H7 (cell line): ENCODE measurements around the gene NECTIN1. TPM values are rescaled to one million over a fixed set of nuclear protein-coding genes. Genes with fewer than 3 reads are reported as not detected.

Experiments
- DNase-seq: peaks from one replicate; pipeline ENCODE4 v3.0.0; 2012
- H3K27me3 ChIP-seq: 2 replicates; pipeline ENCODE4 v1.6.0; 2011; ENCODE audit warnings: mild to moderate bottlenecking, low read length; ENCODE audit not compliant: control insufficient read depth, insufficient read depth
- H3K36me3 ChIP-seq: replicated peaks from 2 replicates; pipeline ENCODE4 v1.5.1; 2011; ENCODE audit warnings: low read length; ENCODE audit not compliant: control insufficient read depth, insufficient read depth
- H3K4me3 ChIP-seq: 2 replicates; pipeline ENCODE4 v1.5.1; 2011; ENCODE audit warnings: low read depth, mild to moderate bottlenecking, control low read depth, low read length, moderate library complexity; ENCODE audit not compliant: insufficient read depth
- total RNA-seq: library from RNA; depleted of rRNA; stranded (reverse); fragments of >200 nt; shearing (Covaris generic); gene quantifications from 2 replicates; pipeline ENCODE4 v1.2.3, GENCODE V29; 2014

NECTIN1 gene
- total RNA-seq, 1 experiment from 2014 or later: 20.9 TPM

DNA sequence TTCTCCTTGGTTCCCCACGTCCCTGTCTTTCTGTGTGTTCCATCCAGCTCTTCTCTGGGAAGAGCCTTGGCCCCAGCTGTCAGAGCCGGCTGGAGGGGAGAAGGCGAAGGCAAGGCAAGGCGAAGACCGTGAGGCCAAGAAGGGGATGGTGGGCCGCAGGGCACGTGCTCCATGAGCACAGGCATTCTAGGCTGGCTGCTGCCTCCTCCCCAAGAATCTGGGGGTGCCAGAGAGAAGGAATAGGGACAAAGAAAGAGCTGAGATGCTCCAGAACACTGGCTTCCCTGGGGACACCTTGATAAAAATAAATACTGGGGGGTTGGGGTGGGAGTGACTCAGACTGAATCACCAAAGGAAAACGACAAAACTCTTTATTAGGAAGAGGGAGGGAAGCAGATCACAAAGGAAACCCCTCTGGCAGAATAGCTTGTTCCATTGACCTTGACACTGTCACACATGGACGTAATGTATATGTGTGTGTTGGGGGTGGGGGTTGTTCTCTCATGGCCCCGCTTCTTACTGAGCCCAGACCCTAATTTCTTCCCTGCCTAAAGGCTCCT, 52.5 kb downstream of the NECTIN1 start:
- H3K27me3 ChIP-seq: no peaks in the 10 kb centered on the region
- peaks cover 37% of the 10 kb centered on the region for H3K36me3 ChIP-seq
- no peak for DNase-seq
- no peak overlapping the region for H3K4me3 ChIP-seq

DNA sequence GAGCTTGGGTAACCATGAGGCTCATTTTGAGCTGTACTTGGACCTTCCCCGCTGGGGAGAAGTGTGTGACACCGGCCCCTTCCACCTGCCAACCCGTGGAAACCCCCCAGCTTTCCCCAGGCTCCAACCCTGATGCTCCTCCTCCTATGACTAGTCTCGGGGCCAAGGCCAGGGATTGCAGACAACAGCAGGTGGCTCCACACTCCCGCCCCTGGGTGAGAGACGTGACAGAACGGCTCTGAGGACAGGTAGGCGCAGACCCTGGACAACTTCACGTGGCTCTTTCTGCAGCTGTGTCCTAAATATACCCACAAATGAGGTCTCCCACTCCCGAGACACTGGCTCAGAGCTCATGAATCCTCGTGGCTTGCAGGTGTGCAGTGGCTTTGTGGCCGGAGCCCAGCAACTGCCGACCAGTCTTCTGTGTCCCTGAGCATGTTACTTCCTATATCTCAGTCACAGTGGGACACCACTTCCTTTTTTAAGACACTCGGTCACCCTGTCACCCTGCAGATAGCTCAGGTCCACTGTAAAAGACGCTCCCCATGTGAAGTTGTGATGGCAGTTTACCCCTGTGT, 55.2 kb downstream of the NECTIN1 start:
- Histone ChIP-seq H3K36me3 (peaks cover 37% of the 10 kb centered on the region), H3K4me3 (no peak overlapping the region), H3K27me3 (no peaks in the 10 kb centered on the region)
- no peak for DNase-seq

DNA sequence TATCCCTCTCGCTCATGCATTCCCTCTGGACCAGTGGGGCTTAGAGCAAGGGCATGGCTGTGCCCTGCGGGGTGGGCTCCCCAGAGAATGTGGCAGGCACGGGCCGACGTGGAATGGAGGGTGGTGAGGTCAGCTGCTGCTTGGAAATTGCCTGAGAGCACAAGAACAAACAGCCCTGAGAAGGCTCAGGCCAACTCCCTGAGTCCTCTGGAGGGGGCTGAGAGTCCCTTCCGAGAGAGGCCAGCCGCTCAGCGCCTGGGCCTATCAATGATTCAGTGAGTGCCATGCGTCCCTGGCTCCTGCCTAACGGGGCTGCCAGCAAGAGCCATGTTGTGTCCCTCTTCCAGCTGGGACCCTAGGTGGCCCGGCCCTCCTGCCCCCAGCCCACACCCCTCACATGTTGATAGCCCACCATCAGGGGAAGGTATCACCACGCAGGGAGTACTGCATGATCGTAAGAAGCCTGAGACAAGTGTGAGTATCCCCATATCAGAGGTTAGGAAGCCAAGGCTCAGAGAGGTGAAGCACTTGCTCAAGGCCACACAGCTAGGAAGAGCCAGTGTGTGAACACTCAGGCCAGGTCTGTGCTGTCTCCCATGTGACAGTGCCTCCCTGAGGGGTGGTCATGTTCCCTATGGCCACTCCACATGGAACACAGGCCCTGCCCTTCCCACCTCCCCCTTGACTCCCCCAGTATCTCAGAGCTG, 55.8 kb downstream of the NECTIN1 start:
- no peak for DNase-seq
- H3K36me3 ChIP-seq: peaks cover 36% of the 10 kb centered on the region
- H3K27me3 ChIP-seq: no peaks in the 10 kb centered on the region
- H3K4me3 ChIP-seq: no peak overlapping the region

DNA sequence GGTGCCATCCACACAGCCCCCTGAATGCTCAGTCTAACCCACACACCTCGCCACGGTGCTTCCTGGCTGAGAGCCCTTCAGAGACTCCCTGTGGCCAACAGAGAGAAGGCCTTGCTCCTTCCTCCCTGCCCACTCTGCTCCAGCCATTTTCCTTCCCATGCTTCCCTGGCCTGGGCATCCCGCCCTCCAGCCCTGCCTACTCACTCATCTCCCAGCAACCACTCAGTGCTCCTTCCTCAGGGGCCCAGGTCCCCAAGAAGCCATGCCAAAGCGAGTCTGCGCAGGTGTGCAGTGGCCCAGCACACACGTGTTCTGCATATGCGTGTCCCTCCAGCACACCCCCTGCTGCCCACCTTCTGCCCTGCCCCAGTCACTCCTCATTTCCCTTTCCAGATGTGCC, 56.4 kb downstream of the NECTIN1 start:
- DNase-seq: no peak
- peaks cover 30% of the 10 kb centered on the region for H3K36me3 ChIP-seq
- no peak overlapping the region for H3K4me3 ChIP-seq
- H3K27me3 ChIP-seq: no peaks in the 10 kb centered on the region

DNA sequence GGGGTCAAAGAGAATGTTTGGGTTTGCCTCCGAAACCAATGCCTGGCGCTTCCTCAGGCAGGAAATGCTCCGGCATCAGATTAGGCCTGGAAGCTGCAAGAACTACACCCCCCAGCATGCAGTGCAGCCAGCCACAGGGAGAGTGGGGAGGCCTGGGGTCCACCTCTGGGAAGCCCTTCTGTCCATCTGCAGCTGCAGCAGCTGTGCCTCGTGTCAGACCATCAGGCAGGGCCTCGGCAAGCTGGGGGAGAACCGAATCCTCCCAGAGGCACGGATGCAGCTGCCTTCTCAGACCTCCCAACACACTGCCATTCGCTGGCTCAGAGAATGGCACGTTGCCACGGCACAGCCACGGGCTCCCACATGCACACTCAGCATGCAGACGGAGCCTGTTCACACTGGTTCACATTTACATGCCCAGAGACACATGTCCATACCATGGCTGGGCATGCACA, 57.4 kb downstream of the NECTIN1 start:
- H3K36me3 ChIP-seq: peaks cover 20% of the 10 kb centered on the region
- no peak overlapping the region for H3K4me3 ChIP-seq
- no peak for DNase-seq
- no peaks in the 10 kb centered on the region for H3K27me3 ChIP-seq

DNA sequence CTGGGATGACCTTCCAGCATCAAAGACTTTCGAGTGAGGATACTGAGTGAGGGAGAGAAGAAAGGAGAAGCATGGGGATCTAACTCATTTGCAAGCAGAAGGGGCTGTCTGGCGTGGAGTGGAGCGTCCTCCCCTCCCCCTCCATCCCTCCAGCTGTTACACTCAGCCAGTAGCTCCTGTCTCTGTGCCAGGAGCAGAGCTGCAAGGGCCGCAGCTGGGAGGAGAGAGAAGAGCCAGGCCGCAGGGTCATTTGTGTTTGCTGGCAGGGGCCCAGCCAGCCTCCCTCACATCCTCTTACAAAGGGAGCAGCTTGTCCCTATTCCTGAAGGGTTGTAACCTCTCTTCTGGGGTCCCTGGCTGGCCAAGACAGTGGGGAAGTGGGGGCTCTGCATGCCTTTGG, 57.9 kb downstream of the NECTIN1 start:
- H3K36me3 ChIP-seq: peaks cover 17% of the 10 kb centered on the region
- no peaks in the 10 kb centered on the region for H3K27me3 ChIP-seq
- DNase-seq: no peak
- no peak overlapping the region for H3K4me3 ChIP-seq

DNA sequence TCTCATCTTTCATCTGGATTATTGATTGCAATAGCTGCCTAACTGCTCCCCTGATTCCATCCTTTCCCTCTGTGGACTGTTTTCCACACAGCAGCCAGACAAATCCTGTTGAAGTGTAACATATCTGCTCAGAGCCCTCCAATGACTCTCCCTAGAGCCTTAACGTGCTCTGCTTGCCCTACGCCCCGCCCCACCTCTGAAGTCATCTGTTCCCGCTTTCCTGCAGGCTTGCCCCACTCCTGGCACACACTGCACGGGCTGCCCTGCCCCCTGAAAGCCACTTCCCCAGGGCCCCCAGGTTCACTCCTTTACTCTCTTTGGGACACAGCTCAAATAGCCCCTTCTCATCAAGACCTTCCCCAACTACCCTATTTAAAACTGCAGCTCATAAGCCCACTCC, 59.5 kb downstream of the NECTIN1 start:
- H3K27me3 ChIP-seq: no peaks in the 10 kb centered on the region
- H3K4me3 ChIP-seq: no peak overlapping the region
- H3K36me3 ChIP-seq: peaks cover 12% of the 10 kb centered on the region
- DNase-seq: no peak

DNA sequence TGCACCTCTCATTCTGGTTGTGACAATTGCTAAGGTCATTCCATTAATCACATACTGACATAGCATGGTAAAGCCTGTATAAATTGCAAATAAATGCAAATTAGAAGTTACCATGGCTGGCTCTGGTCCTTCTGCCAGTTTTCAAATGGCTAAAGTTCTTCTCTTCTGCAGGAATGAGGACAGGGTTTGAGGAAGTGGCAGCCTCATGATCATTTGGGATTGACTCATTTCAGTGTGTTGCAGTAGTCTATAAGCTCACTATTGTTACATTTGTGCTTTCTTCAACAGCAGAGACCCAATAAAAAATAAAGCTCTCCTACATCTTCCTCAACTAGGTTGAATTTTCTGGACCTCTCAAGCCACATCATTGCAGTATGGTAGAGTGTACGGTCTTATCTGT, 60.3 kb downstream of the NECTIN1 start:
- no peak for DNase-seq
- Histone ChIP-seq H3K36me3 (peaks cover 4% of the 10 kb centered on the region), H3K27me3 (no peaks in the 10 kb centered on the region), H3K4me3 (no peak overlapping the region)

DNA sequence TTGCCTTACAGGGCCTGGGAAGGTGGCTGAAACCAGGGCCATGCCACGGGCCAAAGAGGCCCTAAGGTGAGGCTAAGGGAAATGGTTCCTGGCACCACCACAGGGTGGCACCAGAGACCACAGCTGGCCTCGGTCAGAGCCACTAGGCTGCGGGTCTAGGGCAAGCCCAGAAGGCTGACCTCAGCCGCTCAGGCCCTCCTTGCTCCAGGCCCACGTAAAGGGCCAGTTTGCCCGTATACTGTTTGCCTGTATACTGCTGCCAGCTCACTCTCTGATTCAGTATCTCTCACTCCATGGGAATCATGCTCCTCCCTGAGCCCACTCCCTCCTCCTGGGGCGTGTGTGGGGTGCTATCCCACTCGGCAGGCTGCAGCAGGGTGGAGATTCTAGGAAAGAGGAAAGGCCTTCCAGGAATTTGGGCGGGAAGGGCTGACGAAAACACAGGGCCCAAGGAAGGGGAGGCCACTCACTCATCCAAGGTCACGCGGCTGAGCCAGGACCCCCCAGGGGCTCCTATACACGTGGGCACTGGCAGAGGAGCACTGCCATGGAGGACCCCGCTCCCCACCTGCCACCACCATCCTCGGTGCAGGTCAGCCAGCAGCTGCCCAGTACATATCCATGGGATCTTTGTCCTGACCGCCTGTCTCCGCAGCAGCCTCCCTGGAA, 62.4 kb downstream of the NECTIN1 start:
- Histone ChIP-seq H3K4me3 (no peak overlapping the region), H3K27me3 (no peaks in the 10 kb centered on the region), H3K36me3 (peaks cover 3% of the 10 kb centered on the region)
- peak; percentile 94 for DNase-seq

DNA sequence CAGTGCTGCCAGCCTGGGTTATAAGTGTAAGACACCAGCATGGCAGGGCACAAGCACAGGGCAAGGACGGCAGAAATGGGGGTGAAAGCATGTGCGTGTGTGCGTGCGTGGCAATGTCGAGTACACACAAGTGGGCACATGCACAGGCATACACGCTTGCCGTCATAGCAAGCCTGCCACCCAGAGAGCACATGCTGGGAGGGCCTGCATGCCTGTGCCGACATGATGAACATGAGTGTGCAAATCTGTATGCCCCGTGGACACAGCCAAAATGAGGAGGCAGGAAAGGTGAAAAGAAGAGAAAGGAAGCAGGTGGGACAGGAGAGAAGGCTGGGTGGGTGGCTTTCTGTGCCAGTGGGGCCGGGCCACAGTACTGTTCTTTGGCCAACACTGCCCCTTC, 62.9 kb downstream of the NECTIN1 start:
- peaks cover 3% of the 10 kb centered on the region for H3K36me3 ChIP-seq
- no peaks in the 10 kb centered on the region for H3K27me3 ChIP-seq
- DNase-seq: no peak
- no peak overlapping the region for H3K4me3 ChIP-seq

DNA sequence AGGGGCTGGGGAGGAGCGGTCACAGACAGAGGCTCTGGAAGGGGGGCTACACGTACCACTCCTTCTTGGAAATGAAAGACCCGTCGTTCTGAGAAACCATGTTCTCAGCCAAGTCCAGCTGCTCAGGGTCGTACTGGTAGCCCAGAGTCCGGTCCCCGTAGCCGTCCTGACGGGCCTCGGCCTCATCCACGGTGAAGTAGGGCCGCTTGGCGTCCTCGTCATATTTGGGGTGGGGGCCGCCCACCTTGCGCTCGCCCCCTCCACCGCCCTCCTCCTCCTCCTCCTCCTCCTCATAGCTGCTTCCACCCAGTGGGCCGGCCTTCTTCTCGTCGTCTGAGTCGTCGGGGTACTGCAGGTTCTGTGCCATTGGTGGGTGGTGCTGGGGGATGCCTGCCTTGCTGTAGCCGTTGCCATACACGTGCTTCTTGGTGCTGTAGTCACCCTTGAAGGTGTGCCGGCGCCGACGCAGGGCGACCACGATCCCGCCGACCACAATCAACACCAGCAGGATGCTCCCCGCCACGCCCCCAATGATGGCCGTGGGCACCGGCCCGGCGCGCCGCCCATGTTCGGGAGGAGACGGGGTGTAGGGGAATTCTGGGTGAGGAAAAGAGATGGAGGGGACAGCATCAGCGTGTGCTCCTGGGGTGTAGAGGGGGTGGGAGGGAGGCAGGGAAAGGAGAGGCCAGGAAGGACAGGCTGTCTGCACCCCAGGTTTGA, 64.1 kb downstream of the NECTIN1 start:
- peaks cover 3% of the 10 kb centered on the region for H3K36me3 ChIP-seq
- H3K4me3 ChIP-seq: no peak overlapping the region
- H3K27me3 ChIP-seq: no peaks in the 10 kb centered on the region
- DNase-seq: no peak

DNA sequence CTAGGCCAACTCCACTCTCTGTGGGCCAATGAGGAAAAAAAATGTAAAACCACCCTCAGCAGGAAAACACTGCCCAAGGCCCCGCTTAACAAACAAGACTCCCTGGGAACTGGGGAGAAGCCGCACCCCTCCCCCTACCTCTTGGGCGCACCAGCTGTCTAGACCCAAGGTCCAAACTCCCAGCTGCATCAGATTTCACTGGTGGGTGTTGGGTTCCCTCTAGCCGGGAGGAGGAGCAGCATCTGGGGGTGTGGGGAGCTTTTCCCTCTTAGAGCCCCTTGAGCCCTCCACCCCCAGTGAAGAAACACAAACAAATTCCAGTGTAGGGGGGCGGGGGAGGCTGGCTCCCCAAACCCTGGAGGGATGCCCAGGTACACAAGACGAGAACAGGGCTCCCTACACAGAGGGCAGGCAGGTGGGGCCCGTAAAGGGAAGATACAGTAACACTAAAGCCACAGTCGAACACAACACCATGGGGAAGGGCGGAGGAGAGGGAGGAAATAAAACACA, 64.9 kb downstream of the NECTIN1 start:
- Histone ChIP-seq H3K36me3 (peaks cover 3% of the 10 kb centered on the region), H3K27me3 (no peaks in the 10 kb centered on the region), H3K4me3 (no peak overlapping the region)
- DNase-seq: peak; percentile 77

DNA sequence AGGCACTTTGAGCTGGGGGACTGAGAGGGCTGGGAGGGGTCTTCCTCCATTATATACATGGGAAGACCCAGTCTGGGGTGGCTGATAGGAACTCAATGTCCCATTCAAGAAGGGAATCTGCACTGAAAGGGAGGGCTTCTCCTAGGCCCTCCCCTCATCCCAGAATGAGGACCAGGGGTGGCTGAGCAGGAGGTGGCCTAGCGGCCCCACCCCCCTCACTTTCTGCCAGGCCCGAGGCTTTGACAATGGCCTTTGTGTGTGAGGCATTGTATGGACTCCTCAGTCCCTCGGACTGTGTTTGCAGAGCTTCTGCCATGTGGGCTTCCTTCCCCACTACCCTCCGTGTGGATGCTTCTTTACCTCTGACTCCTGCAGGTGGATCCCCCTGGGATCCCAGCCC, 65.7 kb downstream of the NECTIN1 start:
- Histone ChIP-seq H3K27me3 (no peaks in the 10 kb centered on the region), H3K36me3 (peaks cover 3% of the 10 kb centered on the region), H3K4me3 (no peak overlapping the region)
- DNase-seq: peak; percentile 61

DNA sequence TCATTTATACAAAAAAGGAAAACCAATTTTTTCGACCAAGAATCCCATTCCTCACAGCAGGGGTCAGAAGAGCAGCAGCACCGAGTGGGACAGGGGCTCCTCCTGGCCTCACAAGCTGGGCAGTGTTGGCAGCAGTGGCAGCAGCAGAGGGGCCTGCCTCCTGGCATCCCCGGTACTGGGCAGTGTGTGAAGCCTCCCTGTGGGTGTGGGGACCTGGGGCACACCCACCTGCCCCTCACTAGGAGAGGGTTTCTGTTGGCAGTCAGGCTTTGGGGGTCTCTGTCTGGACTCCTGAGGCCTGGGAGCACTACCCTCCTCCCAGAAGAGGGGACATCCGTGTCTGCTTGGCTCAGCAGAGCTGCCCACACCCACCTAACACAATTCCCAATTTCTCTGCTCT, 67.8 kb downstream of the NECTIN1 start:
- no peak for DNase-seq
- Histone ChIP-seq H3K36me3 (peaks cover 3% of the 10 kb centered on the region), H3K27me3 (no peaks in the 10 kb centered on the region), H3K4me3 (no peak overlapping the region)
